ENCODE data around the gene RPP14. TPM values are rescaled to one million over a fixed set of nuclear protein-coding genes. Genes with fewer than 3 reads are reported as not detected.

The RPP14 gene
- total and polyA plus RNA-seq, 2 experiments from 2014 or later = 13.4 to 14.9 TPM

- no peak overlapping the region for H3K9ac ChIP-seq
- no peak overlapping the region for H3K27ac ChIP-seq
- in situ Hi-C loops (cut with MboI) = no loop called here
- H3K4me2 ChIP-seq (ENCODE audit: unreplicated experiment) = no peak overlapping the region
- no peaks in the 10 kb centered on the region for H3K9me3 ChIP-seq (ENCODE audit: low read depth)
- H3K4me1 ChIP-seq (ENCODE audit: insufficient read depth) = peaks cover 17% of the 10 kb centered on the region
- no peak overlapping the region for H2AFZ ChIP-seq
- peaks cover 93% of the 10 kb centered on the region for H3K79me2 ChIP-seq (ENCODE audit: insufficient read depth)
- no peaks in the 10 kb centered on the region for H4K20me1 ChIP-seq (ENCODE audit: insufficient read depth)
- H3K36me3 ChIP-seq (ENCODE audit: low read depth) = no peaks in the 10 kb centered on the region; the same call in 1 of the 2 replicates
- H3K27me3 ChIP-seq (replicated peaks; ENCODE audit: insufficient read depth) = no peaks in the 10 kb centered on the region
- TF ChIP-seq EZH2 (IDR thresholded peaks at IDR 0.05; ENCODE audit: insufficient read depth, poor library complexity, severe bottlenecking) = no peak
- no peaks in the 10 kb centered on the region; the same call in 1 of the 2 replicates for H3K9me2 ChIP-seq (ENCODE audit: insufficient read depth)
- H3F3A ChIP-seq (ENCODE audit: insufficient read depth) = no peaks in the 10 kb centered on the region
- 83 to 86% methylated on average over 7 of the region's 7 CpGs for WGBS, 2 experiments (ENCODE audit: low coverage in 1 of 2, low lambda C conversion rate in 2 of 2, missing lambda C conversion rate in 2 of 2)
- no peak for DNase-seq
- no peak overlapping the region for H3K4me3 ChIP-seq
Measured at GRCh38 chr3:58347984-58348383, 41.9 kb downstream of the RPP14 start.

- H3K9me3 ChIP-seq (ENCODE audit: low read depth) = no peaks in the 10 kb centered on the region
- no peak for DNase-seq
- peak overlapping the region; percentile 63; the same call in 1 of the 2 replicates for H3K27ac ChIP-seq
- in situ Hi-C loops (cut with MboI) = no loop called here
- no peaks in the 10 kb centered on the region for H3K36me3 ChIP-seq (ENCODE audit: low read depth)
- peaks cover 92% of the 10 kb centered on the region for H3K79me2 ChIP-seq (ENCODE audit: insufficient read depth)
- no peak overlapping the region for H2AFZ ChIP-seq
- no peaks in the 10 kb centered on the region for H3K27me3 ChIP-seq (replicated peaks; ENCODE audit: insufficient read depth)
- WGBS, 2 experiments (ENCODE audit: low coverage in 1 of 2, low lambda C conversion rate in 2 of 2, missing lambda C conversion rate in 2 of 2) = 79 to 82% methylated on average over 7 of the region's 7 CpGs
- H4K20me1 ChIP-seq (ENCODE audit: insufficient read depth) = no peaks in the 10 kb centered on the region
- H3K4me2 ChIP-seq (ENCODE audit: unreplicated experiment) = peak overlapping the region; percentile 43
- H3K4me1 ChIP-seq (ENCODE audit: insufficient read depth) = peaks cover 24% of the 10 kb centered on the region
- TF ChIP-seq EZH2 (IDR thresholded peaks at IDR 0.05; ENCODE audit: insufficient read depth, poor library complexity, severe bottlenecking) = no peak
- no peak for TF ChIP-seq EZH2phosphoT487 (IDR thresholded peaks at IDR 0.05; ENCODE audit: insufficient read depth, low read depth)
- no peaks in the 10 kb centered on the region for H3F3A ChIP-seq (ENCODE audit: insufficient read depth)
- H3K9me2 ChIP-seq (ENCODE audit: insufficient read depth) = no peaks in the 10 kb centered on the region; the same call in 1 of the 2 replicates
- H3K4me3 ChIP-seq = no peak overlapping the region
- 0 out of 2 replicates have a peak overlapping the region, but pooled peaks have one; percentile 7 for H3K9ac ChIP-seq
Measured at GRCh38 chr3:58349792-58350626, 44.0 kb downstream of the RPP14 start.

- H3K27ac ChIP-seq = peak overlapping the region; percentile 63
- H3K27me3 ChIP-seq (replicated peaks; ENCODE audit: insufficient read depth) = no peaks in the 10 kb centered on the region
- peak overlapping the region; percentile 26; the same call in 1 of the 2 replicates for H3K9ac ChIP-seq
- H3K36me3 ChIP-seq (ENCODE audit: low read depth) = no peaks in the 10 kb centered on the region
- no peaks in the 10 kb centered on the region; the same call in 1 of the 2 replicates for H3K9me2 ChIP-seq (ENCODE audit: insufficient read depth)
- DNase-seq = peak; percentile 70
- TF ChIP-seq EZH2phosphoT487 (IDR thresholded peaks at IDR 0.05; ENCODE audit: insufficient read depth, low read depth) (no peak), EZH2 (IDR thresholded peaks at IDR 0.05; ENCODE audit: insufficient read depth, poor library complexity, severe bottlenecking) (no peak)
- no peaks in the 10 kb centered on the region for H3F3A ChIP-seq (ENCODE audit: insufficient read depth)
- H3K4me3 ChIP-seq = no peak overlapping the region
- H2AFZ ChIP-seq = no peak overlapping the region
- H3K4me2 ChIP-seq (ENCODE audit: unreplicated experiment) = peak overlapping the region; percentile 43
- in situ Hi-C loops (cut with MboI) = no loop called here
- H3K79me2 ChIP-seq (ENCODE audit: insufficient read depth) = peaks cover 94% of the 10 kb centered on the region
- no peaks in the 10 kb centered on the region for H3K9me3 ChIP-seq (ENCODE audit: low read depth)
- no peaks in the 10 kb centered on the region for H4K20me1 ChIP-seq (ENCODE audit: insufficient read depth)
- H3K4me1 ChIP-seq (ENCODE audit: insufficient read depth) = peaks cover 21% of the 10 kb centered on the region
- WGBS, 2 experiments (ENCODE audit: low coverage in 1 of 2, low lambda C conversion rate in 2 of 2, missing lambda C conversion rate in 2 of 2) = 86% methylated on average over 2 of the region's 2 CpGs
Measured at GRCh38 chr3:58350627-58351013, 44.6 kb downstream of the RPP14 start.

DNA sequence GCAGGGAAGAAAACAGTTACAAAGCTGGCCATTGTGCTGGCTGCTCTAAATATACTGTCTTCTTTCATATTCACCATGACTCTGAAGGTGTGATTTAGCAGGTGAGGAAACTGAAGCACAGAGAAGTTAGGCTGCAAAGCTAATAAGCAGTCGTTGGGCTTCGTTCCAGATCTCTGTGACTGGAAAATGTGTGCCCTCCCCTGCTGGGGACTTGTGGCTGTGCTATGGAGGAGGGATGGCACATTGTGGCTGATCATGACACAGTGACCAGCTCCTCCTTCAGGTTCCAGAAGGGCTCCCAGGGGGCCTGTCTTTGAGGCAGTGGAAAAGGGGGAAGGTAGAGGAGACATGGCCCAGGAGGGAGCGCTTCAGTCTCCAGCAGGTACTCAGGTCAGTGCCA, 45.9 kb downstream of the RPP14 start:
- H3K9me2 ChIP-seq (ENCODE audit: insufficient read depth) = no peaks in the 10 kb centered on the region; the same call in 1 of the 2 replicates
- no peak overlapping the region for H3K9ac ChIP-seq
- no peaks in the 10 kb centered on the region for H3K36me3 ChIP-seq (ENCODE audit: low read depth)
- no peaks in the 10 kb centered on the region for H4K20me1 ChIP-seq (ENCODE audit: insufficient read depth)
- no peak overlapping the region for H3K27ac ChIP-seq
- TF ChIP-seq EZH2 (IDR thresholded peaks at IDR 0.05; ENCODE audit: insufficient read depth, poor library complexity, severe bottlenecking) (no peak), EZH2phosphoT487 (IDR thresholded peaks at IDR 0.05; ENCODE audit: insufficient read depth, low read depth) (no peak)
- no peak overlapping the region for H3K4me3 ChIP-seq
- H3K4me2 ChIP-seq (ENCODE audit: unreplicated experiment) = no peak overlapping the region
- DNase-seq = no peak
- no peaks in the 10 kb centered on the region for H3F3A ChIP-seq (ENCODE audit: insufficient read depth)
- in situ Hi-C loops (cut with MboI) = no loop called here
- H3K79me2 ChIP-seq (ENCODE audit: insufficient read depth) = peaks cover 99% of the 10 kb centered on the region
- no peak overlapping the region for H2AFZ ChIP-seq
- H3K4me1 ChIP-seq (ENCODE audit: insufficient read depth) = peaks cover 18% of the 10 kb centered on the region
- H3K27me3 ChIP-seq (replicated peaks; ENCODE audit: insufficient read depth) = no peaks in the 10 kb centered on the region
- 76 to 77% methylated on average over 3 of the region's 3 CpGs for WGBS, 2 experiments (ENCODE audit: low coverage in 1 of 2, low lambda C conversion rate in 2 of 2, missing lambda C conversion rate in 2 of 2)
- no peaks in the 10 kb centered on the region for H3K9me3 ChIP-seq (ENCODE audit: low read depth)

Data from GM23248 (cell line).